Measurements from ENCODE around the gene INTS11.
A peak's percentile ranks its signal among the peaks of the same experiment; 100 is the strongest.

The INTS11 gene

DNA sequence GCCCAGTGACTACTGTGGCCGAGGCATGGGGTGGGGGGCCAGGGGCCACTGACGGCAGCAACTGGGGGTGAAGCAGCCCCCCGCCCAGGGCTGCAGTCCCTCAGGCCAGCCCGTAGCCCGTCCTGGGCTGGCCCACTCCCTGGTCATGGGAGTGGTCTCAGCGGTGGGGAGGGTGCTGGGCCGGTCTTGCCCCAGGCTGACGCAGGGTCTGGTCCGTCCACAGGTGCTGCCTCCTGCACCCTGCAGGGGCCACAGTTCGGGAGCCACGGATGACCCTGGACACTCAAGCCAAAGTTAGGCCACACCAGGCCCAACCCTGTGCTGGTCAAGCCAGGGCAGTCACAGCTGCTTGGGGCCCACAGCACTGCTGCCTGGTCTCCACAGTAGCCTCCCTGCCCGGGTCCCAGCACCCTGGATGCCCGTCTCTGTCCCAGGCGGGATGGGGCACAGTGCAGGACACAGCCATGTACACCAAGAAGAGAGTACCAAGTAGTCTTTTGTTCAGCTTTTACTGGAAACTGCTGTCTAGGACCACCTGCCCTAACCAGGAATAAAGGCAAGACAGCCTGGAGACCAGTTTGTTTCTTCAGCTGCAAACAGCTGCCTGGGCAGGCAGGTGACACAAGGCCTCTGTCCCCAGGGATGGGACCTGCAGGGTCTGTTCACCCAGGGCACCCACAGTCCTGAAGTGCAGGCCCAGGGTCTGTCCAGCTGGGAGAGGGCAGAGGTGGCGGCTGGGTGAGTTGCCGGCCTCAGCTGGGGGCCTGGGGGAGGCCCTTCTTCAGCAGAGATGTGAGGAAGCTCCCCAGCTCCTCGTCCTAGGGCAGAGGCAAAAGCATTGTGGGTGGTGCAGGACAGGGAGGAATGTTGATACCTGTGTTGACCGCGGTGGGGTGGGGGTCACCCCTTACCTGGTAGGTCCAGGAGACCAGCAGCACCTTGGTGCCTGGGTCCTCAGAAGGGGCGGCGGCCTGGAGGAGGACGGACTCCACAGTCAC lies 13.1 kb downstream of the INTS11 start:
- TF ChIP-seq ZNF274 (IDR thresholded peaks at IDR 0.05; ENCODE audit: low read depth, low read length), result no peak
- H3K4me3 ChIP-seq (ENCODE audit: low read length), result no peak overlapping the region

DNA sequence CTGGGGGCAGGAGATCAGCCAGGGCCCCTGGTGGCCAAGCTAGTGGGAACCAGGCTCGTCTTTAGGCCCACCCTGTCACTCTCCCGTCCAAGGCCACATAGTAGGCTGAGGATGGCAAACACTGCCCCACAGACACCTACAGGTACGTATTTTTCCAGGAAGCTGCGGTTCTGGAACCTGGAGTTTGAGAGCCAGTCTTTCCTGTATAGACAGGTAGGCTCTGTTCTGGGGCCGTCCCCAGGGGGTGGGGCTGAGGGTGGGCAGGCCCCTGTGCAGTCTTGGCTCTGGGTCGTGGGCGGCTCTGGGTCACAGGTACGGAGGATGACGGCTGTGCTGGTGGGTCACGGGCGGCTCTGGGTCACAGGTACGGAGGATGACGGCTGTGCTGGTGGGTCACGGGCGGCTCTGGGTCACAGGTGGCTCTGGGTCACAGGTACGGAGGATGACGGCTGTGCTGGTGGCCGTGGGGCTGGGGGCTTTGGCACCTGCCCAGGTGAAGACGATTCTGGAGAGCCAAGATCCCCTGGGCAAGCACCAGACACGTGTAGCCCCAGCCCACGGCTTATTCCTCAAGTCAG lies 13.9 kb downstream of the INTS11 start:
- TF ChIP-seq ZNF274 (IDR thresholded peaks at IDR 0.05; ENCODE audit: low read depth, low read length), result no peak
- no peak overlapping the region for H3K4me3 ChIP-seq (ENCODE audit: low read length)

DNA sequence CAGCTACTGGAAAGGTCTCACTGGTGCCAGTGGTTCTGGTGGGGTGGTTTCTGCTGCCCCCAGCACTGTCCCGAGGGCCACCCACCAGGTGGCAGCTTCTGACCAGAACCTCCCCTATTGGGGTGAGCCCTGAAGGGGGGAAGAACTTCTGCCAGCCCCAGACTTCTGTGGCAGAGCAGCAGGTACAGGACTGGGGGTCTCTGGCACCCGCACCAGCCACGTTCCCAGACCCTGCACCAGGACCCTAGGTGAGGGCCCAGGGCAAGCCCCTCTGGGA lies 14.4 kb downstream of the INTS11 start:
- H3K4me3 ChIP-seq (ENCODE audit: low read length), result no peak overlapping the region
- TF ChIP-seq ZNF274 (IDR thresholded peaks at IDR 0.05; ENCODE audit: low read depth, low read length), result no peak

DNA sequence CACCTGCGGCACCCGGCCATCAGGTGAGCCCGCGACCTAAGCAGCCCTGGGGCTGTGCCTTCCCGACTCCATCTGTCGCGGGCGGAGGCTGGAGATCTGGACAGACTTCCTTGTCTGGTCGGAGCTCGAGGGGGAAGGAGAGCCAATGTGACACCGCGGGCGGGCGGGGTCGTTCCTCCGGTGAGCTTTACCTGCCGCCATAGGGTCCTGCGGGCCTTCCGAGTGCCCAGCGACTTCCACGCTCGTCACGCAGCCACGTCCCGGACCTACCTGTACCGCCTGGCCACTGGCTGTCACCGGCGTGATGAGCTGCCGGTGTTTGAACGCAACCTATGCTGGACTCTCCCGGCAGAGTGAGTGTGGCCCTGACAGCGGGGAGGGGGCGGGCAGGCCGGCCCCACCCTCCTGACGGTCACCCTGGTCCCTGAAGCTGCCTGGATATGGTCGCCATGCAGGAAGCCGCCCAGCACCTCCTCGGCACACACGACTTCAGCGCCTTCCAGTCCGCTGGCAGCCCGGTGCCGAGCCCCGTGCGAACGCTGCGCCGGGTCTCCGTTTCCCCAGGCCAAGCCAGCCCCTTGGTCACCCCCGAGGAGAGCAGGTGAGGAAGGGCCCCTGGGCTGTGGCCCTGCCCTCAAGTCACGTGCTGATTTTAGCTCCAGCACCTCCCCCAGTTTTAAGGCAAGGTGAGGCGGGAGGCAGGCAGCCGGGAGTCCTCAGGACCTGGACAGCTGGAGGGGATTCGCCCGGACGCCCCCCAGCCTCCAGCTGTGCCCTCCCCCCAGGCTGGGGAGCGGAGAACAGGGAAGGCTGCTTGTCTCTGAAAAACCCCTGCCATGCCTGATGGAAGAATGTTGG lies 15.0 kb downstream of the INTS11 start:
- no peak for TF ChIP-seq ZNF274 (IDR thresholded peaks at IDR 0.05; ENCODE audit: low read depth, low read length)

DNA sequence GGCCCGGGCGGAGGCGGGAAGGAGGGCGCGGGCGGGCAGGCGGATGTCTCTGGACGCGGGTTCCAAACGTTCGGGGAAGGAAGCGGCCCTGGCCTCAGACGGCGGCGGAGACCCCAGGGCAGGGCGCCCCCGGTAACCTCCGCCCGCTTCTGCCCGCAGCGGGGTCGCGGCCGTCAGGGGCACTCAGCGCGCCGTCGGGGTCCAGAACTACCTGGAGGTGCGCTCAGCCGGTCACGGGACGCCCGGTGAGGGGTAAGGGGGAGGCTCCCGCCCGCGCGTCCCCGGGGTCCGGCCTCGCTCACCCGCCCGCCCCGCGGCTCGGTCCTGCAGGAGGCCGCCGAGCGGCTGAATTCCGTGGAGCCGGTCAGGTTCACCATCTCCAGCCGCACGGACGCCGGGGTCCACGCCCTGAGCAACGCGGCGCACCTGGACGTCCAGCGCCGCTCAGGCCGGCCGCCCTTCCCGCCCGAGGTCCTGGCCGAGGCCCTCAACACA lies 15.7 kb downstream of the INTS11 start:
- TF ChIP-seq ZNF274 (IDR thresholded peaks at IDR 0.05; ENCODE audit: low read depth, low read length), result no peak
- H3K4me3 ChIP-seq (ENCODE audit: low read length), result peak overlapping the region; percentile 75

More for the DNA sequence above, 15.0 kb downstream of the INTS11 start:
- H3K4me3 ChIP-seq (ENCODE audit: low read length), result peak overlapping the region; percentile 75

DNA sequence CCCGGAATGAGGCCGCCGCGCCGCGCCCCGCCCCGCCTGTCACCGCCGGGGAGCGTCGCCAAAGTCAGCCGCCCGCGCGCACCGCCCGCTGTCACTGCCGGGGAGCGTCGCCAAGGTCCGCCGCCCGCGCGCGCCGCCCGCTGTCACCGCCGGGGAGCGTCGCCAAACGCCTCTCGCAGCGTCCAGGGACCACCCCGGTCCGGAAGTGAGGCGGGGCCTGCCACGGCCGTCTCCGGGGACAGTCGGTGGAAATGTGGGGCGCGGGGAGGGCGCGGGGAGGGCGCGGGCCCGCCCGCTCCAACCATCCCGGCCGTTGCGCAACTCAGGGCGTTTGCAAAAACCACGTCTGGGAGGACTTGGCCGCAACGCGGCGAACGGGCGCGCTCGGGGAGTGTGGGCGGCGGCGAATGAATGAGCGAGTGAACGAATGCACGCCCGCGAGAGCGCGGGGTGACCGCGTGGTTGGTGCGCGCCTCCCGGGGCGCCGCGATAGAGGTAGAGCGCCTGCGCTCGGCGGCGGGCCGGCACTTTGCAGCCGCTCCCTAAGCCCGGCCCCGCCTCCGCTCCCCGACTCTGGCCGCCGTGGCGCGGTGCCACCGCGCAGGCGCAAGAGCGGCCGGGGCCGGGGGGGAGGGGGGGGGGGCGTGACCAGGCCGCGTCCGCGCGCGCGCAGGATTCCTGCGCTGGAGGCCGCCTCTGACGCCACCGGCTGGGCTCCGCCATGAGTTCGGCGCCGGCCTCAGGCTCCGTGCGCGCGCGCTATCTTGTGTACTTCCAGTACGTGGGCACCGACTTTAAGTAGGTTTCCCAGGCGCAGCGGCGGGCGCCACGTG lies 16.3 kb downstream of the INTS11 start, which contains the start of the genes ACAP3 and PUSL1:
TSS of gene ACAP3 (minus strand) at position 8 of the 833 bp plus-strand sequence. CDS start 115 bp downstream, outside the sequence.
TSS of gene PUSL1 (plus strand) at position 675 of the 833 bp plus-strand sequence. CDS start at position 722, 47 bp downstream.
- H3K4me3 ChIP-seq (ENCODE audit: low read length), result peak within 1 kb of the TSS; percentile 81
- TF ChIP-seq ZNF274 (IDR thresholded peaks at IDR 0.05; ENCODE audit: low read depth, low read length), result no peak

DNA sequence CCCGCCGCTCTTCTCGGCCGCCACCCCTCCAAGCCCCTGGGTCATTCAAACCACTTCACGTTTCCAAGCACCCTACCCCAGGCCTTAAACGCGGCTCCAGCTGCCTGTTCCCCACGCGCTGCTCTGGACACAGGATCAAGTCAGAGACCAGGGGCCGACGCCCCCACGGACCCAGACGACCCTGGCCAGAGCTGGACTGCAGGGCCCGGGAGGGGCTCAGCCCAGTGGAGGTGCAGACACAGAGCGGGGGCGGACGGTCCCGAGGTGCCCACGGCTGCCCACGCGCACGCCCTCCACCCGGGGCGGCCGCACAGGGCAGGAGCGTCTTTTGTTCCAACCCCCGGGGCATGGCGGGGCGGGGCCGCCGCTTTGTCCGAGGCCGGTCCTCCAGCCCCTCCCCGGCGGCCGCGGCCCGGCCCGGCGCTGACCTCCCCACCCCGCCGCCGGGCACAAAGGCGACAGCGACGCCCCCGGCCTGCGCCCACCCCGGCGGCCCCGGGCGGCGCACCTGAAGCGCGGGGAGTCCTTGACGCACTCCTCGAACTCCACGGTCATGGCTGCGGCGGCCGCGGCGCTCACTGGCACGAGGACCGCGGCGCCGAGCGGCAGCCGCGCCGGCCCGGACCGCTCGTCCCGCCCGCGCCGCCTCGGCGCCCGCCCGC lies 17.1 kb downstream of the INTS11 start:
- no peak for TF ChIP-seq ZNF274 (IDR thresholded peaks at IDR 0.05; ENCODE audit: low read depth, low read length)
- peak overlapping the region; percentile 81 for H3K4me3 ChIP-seq (ENCODE audit: low read length)

DNA sequence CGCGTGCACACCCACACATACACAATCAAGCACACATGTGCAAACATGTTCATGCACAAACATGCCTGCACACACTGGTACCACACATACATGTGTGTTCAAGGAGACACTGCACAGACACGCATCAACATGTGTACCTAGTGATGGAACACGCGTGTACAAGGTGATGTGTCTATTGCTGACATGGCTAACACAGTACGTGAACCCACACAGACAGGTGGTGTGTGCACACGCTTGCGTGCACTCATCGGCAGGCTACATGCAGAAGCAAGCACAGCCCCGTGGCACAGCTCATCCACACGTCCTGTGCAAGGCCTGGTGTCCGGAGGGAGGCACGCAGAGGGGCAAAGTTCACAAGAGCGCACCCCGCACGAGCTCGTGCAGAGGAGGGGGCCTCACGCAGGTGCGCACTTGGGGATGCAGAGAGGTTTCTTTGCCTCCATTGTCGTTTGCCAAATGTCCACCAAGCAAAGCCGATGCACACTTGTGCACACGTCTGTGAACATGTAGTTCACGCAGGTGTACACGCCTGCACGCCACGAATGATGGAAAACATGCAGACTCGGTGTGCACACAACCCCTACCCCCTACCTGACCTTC lies 17.7 kb downstream of the INTS11 start:
- peak overlapping the region; percentile 81 for H3K4me3 ChIP-seq (ENCODE audit: low read length)
- no peak for TF ChIP-seq ZNF274 (IDR thresholded peaks at IDR 0.05; ENCODE audit: low read depth, low read length)

DNA sequence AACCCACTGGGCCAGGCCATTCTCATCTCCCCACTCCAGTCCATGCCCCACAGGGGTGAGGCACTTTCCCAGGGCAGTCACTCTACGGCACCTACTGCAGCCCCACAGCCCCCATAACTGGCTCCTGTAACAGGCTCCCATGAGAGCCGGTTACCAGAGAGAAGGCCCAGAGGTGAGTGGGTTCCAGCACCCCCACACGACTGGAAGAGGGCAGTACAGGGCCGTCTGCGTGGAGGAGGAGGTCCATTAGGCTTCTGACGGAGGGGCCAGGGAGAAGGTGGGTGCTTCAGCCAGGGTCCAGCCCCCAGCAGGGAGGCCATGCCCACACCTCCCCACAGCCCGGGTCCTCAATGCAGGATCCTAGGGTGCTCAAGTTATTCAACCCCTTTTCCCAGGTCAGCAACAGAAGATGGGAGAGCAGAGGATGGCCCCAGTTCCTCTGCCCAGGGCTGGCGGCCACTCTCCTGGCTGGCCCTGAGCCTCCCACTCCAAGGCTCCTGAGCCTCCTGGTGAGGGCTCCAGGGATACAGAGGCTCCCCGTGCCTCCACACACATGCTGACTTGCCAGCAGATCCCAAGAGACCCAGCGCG lies 18.3 kb downstream of the INTS11 start:
- no peak for TF ChIP-seq ZNF274 (IDR thresholded peaks at IDR 0.05; ENCODE audit: low read depth, low read length)
- peak overlapping the region; percentile 81; the same call in 1 of the 2 replicates for H3K4me3 ChIP-seq (ENCODE audit: low read length)

DNA sequence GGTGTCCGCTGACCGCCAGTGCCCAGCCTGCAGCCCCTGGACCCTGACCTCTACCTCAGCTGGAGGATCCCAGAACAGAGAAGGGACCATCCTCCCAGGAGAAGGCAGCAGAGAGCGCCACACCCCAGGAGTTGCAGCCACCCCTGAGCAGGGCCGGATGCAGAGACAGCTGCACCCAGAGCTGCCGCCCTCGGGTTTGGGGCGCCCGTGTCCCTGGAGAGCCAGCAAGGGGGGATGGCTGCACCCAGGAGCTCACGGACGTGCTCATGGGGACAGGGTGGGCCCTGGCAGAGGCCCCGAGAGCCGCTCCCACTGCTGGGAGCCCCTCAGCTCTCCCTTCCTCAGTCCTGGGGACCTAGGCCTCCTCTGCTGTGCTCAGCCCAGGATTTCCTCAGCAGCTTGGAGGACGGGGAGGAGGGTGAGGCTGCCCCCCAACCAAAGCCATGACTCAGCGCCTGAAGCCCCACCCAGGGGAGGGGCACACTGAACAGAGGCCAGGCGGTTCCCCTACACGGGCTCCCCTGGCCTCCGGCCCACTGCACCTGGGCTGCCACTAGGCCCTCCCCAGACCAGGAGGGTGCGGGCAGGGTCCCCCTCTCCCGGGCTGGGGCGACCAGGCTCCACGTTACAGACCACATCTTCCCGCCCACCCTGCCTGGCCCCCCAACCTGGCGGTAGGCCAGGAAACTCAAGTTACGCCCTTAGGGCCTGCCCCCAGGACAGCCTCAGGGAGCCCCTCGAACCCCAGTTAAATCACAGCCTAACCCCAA lies 19.0 kb downstream of the INTS11 start:
- no peak for TF ChIP-seq ZNF274 (IDR thresholded peaks at IDR 0.05; ENCODE audit: low read depth, low read length)
- peak overlapping the region; percentile 81; the same call in 1 of the 2 replicates for H3K4me3 ChIP-seq (ENCODE audit: low read length)
